GM19099 (cell line): ENCODE results near the gene SNAI3.

Experiments
- POLR2A ChIP-seq: IDR thresholded peaks from 3 replicates; pipeline ENCODE4 v1.6.1; 2011; ENCODE audit warnings: low read depth; ENCODE audit not compliant: insufficient read length; ENCODE audit errors: extremely low read depth

SNAI3 gene

GRCh38 chr16:88634994-88635670, 51.2 kb downstream of the SNAI3 start:
- no peak for TF ChIP-seq POLR2A

DNA sequence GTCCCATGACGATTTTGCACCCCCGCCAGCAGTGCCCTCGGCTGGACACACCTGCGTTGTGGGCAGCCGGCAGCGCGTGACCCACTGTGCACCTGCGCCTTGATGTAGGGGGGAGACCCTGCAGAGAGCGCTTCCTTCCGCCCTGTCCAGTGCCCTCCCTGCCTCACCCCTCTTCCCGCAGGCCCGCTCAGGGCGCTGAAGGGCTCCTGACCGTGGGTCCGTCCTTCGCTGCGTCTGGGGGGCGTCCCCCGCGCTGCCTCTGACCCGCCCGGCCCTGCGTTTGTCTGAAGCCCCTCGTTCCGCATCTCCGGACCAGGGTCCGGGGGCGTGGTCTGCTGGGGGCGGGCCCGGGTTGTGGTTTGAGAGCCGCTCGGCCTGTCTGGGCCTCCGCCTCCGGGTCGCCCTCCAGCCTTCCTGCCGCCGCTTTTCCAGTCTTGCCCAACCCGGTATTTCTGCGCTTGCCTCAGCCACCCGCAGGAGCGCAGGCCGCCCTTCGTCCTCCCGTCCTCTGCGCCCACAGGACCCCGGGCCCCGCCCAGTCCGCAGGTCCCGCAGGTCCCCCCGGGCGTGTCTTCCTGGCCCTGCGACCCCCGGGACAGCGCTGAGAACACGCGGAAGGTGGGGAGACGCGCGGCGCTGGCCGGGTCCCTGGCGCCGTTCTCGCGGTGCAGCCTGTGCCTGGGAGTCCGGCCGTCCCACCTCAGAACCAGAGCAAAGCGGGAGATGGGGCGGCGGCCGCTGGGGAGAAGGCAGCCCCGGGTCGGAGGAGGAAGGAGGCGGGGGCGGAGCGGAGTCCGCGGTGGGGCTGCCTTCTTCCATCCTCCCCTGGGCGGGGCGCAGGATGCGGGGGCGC, 51.9 kb downstream of the SNAI3 start:
- TF ChIP-seq POLR2A, result peak; percentile 37

DNA sequence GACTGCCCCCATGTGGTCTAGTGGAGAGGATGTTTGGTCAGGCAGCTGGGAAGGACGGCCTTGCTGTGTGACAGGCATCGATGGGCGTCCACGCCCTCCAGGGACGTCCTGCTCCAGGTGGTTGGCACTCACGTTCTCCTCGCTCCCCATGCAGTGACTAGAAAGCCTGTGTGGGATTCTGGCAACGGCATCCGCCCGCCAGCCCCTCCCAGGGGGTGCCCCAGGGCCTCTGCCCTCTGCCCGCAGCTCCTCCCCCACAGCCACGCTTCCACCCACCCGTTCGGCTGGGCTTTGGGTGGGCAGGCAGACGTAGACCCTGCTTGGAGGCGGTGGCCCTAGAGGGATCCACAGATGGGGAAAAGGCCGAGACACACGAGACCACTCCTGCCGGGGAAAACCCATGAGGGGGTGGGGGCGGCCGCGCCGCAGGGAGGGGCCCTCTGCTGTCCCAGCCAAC, 52.6 kb downstream of the SNAI3 start:
- no peak for TF ChIP-seq POLR2A

DNA sequence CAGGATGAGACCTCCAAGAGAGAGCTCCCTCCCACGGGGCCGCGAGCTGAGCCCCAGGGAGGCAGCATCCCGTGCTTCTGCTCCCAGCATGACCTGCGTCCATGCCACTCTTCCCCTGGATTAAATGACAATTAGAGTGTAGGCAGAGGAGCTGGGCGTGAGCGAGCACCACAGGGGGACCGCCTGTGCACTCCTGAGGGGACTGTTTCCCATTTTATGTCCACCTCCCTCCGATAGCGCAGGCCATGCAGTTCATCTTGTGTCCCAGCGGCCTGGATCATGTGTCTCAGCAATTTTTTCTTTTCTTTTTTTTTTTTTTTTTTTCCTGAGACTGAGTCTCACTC, 53.7 kb downstream of the SNAI3 start:
- no peak for TF ChIP-seq POLR2A

- no peak for TF ChIP-seq POLR2A
These were observed 54.3 kb downstream of the SNAI3 start for GRCh38 chr16:88631920-88632586.

DNA sequence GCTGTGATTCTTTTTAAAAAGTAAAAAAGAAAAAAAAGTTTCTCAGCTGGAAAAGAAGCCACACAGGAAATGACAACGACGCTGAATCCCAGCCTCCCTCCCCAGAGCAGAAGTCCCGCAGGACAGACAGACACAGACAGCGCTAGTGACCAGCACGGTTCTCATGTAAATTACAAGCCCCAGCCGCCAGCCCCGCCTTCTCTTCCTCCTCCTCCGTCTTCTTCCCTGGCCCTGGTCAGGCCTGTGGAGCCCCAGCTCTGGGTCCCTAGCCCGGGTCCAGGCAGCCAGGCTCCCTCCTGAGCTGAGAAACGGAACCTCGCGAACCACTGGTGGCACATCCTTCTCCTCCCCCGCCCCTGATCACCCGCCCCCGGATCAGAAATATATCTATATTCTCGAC, 54.9 kb downstream of the SNAI3 start:
- no peak for TF ChIP-seq POLR2A

DNA sequence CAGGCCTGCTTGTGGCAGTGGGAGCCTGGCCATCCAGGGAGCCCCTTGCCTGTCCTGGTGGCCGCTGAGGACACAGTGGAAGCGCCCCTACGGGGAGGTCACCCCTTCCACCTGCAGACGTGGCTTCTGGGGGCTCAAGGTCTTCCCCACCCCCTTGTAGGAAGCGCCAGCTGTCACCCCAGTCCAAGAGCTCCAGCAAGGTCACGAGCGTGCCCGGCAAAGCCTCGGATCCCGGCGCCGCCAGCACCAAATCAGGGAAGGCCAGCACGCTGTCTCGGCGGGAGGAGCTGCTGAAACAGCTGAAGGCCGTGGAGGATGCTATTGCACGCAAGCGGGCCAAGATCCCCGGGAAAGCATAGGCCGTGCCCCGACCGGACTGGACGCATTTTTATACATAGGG, 55.4 kb downstream of the SNAI3 start:
- TF ChIP-seq POLR2A, result no peak

- no peak for TF ChIP-seq POLR2A
These were observed 55.9 kb downstream of the SNAI3 start for GRCh38 chr16:88630433-88630832.

DNA sequence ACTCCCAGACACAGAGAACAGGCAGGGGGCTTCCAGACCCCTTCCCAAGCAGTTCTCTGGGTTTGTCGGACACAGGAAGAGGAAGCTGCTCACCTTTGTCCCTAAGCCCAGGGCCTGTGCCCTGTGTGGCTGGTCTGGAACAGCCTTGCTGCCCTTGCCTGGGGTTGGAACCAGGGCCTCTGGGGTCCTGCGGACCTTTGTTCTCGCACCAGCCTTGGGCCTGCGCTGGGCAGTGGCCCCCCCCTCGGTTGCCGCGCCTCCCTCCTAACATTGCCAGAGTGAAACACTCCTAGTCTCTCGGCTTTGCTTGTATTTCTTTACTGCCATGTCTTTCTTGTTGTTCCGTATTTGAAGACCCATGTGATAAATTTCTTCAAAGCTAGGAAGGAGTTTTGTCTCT, 56.5 kb downstream of the SNAI3 start:
- no peak for TF ChIP-seq POLR2A

- TF ChIP-seq POLR2A, result no peak
These were observed 57.8 kb downstream of the SNAI3 start for GRCh38 chr16:88628512-88628974.
